GM18861 (cell line): Measurements from ENCODE around the gene SPC24.
"Not testable (repeated sequence)": the region's sequence is repeated elsewhere in the genome, so short reads cannot be mapped to it uniquely, and the experiment has no call there.

Source experiments
- ATAC-seq: cut with Tn5 transposase; IDR thresholded peaks from one replicate; pipeline ENCODE4 v1.9.1; 2021; ENCODE audit not compliant: unreplicated experiment

Gene SPC24

DNA sequence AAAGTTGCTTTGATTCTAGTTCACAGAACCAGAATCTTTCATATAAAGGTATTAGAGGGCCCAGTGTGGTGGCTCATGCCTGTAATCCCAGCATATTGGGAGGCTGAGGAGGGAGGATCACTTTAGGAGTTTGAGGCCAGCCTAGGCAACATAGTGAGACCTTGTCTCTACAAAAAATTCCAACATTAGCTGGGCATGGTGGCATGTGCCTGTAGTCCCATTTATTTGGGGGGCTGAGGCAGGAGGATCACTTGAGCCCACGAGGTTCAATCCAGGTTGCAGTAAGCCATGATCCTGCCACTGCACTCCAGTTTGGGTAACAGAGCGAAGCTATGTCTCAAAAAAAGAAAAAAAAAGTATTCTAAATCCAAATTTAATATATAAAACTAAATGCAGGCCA, 57.3 kb downstream of the SPC24 start:
- no peak for ATAC-seq

DNA sequence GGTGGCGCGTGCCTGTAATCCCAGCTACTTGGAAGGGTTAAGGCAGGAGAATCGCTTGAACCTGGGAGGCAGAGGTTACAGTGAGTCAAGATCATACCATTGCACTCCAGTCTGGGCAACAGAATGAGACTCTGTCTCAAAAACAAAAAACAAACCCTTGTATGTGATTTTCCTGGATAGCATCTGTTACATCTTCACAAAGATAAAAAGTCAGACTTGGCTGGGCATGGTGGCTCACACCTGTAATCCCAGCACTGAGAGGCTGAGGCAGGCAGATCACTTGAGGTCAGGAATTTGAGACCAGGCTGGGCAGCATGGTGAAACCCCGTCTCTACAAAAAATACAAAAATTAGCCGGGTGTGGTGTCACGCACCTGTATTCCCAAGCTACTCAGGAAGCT, 58.2 kb downstream of the SPC24 start:
- ATAC-seq = not testable (repeated sequence)

DNA sequence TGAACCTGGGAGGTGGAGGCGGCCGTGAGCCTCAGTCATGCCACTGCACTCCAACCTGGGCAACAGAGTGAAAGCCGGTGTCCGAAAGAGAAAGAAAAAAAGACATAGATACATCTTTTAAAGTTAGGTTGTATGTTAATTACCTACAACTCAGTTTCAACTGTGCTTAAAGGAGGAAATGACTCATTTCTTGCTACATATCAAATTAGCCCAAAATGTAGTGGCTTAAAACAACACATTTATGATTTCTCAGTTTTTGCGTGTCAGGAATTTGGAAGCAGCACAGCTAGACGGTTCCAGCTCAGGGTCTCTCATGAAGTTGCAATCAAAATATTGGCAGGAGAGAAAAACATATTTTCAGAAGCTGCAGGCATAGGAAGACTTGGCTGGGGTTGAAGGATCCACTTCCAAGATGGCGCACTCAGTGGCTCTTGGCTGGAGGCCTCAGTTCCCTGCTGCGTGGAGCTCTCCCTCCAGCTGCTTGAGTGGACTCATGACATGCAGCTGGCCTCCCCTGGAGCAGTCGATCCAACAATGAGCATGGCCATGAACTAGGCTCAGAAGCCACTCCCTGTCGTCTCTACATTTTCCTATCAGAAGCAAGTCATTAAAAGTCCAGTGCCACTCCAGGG, 59.3 kb downstream of the SPC24 start:
- peak; percentile 54 for ATAC-seq
